ENCODE data around the gene SLK. TPM values are rescaled to one million over a fixed set of nuclear protein-coding genes. Genes with fewer than 3 reads are reported as not detected.

Gene SLK
- total RNA-seq, 1 experiment from 2014 or later = 71.9 TPM

DNA sequence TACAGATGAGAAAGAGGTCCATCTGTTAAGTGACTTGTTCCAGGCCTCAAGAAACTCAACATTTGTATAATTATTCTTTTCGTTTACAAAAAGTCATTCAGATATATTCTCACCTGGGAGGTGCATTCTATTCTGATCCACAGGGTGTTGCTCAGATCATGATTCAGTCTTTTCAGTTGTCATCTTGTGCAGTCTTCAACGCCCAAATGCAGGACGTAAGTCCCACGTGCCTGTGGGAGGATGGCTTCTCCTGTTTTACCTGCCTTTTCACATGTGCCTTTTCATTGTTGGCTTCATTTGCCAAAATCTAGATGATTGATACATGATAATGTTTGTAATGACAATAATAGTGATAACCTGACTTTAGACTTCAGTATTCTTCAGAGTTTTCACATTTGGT lies 46.5 kb downstream of the SLK start:
- TF ChIP-seq, protein P1, sequence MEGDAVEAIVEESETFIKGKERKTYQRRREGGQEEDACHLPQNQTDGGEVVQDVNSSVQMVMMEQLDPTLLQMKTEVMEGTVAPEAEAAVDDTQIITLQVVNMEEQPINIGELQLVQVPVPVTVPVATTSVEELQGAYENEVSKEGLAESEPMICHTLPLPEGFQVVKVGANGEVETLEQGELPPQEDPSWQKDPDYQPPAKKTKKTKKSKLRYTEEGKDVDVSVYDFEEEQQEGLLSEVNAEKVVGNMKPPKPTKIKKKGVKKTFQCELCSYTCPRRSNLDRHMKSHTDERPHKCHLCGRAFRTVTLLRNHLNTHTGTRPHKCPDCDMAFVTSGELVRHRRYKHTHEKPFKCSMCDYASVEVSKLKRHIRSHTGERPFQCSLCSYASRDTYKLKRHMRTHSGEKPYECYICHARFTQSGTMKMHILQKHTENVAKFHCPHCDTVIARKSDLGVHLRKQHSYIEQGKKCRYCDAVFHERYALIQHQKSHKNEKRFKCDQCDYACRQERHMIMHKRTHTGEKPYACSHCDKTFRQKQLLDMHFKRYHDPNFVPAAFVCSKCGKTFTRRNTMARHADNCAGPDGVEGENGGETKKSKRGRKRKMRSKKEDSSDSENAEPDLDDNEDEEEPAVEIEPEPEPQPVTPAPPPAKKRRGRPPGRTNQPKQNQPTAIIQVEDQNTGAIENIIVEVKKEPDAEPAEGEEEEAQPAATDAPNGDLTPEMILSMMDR (IDR thresholded peaks at IDR 0.05; ENCODE audit: unreplicated experiment) = no peak
- Mint-ChIP-seq H3K36me3 (ENCODE audit: insufficient read depth, unreplicated experiment) (peaks cover 49% of the 10 kb centered on the region), H3K4me3 (ENCODE audit: unreplicated experiment) (no peak overlapping the region), H3K27ac (ENCODE audit: low read depth, unreplicated experiment) (no peak overlapping the region), H3K4me1 (ENCODE audit: insufficient read depth, unreplicated experiment) (no peaks in the 10 kb centered on the region), H3K27me3 (ENCODE audit: insufficient read depth, unreplicated experiment) (no peaks in the 10 kb centered on the region), H3K9me3 (ENCODE audit: unreplicated experiment) (no peaks in the 10 kb centered on the region)
- intact Hi-C loops (cut with micrococcal nuclease) = loop anchor here (10.0 kb wide), 1 partner anchor 299 kb away; no protein-coding TSS in a partner anchor
- CTCF ChIA-PET = interaction anchor here (0.7 to 0.8 kb wide), 2 partner anchors 58 to 120 kb away, joined by 3 read pairs; no protein-coding TSS in a partner anchor
- no peak for DNase-seq (ENCODE audit: unreplicated experiment)
- no TSS peak for BruUV-seq (replicated peaks)
- POLR2A ChIA-PET = interaction anchor here (0.8 to 1.5 kb wide), 6 partner anchors 11 to 126 kb away, joined by 3 to 7 read pairs (median 3); no protein-coding TSS in a partner anchor

DNA sequence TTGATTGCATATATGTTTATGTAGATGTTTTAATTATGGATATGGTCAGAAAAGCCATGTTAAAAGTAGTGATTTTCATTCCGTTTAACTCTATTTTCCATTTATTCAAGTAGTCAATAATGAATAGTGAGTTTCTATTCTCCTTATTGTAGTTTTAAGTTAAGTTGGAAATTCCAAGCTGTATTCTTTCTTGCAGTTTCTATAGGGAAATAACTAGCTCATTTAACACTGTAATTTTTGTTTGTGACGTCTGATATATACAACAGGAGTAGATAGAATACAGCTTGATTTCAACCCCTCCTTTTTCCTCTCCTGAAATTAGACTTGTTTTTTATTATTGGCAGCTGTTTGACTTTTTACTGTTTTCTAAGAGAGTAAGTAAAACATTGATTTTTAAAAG lies 47.2 kb downstream of the SLK start:
- BruUV-seq (replicated peaks) = no TSS peak
- Mint-ChIP-seq H3K27me3 (ENCODE audit: insufficient read depth, unreplicated experiment) (no peaks in the 10 kb centered on the region), H3K27ac (ENCODE audit: low read depth, unreplicated experiment) (no peak overlapping the region), H3K36me3 (ENCODE audit: insufficient read depth, unreplicated experiment) (peaks cover 50% of the 10 kb centered on the region), H3K4me1 (ENCODE audit: insufficient read depth, unreplicated experiment) (no peaks in the 10 kb centered on the region), H3K9me3 (ENCODE audit: unreplicated experiment) (no peaks in the 10 kb centered on the region), H3K4me3 (ENCODE audit: unreplicated experiment) (no peak overlapping the region)
- ChIA-PET CTCF (interaction anchor here (0.8 kb wide), 1 partner anchor 58 kb away, joined by 3 read pairs; no protein-coding TSS in a partner anchor), POLR2A (interaction anchor here (0.8 to 1.0 kb wide), 3 partner anchors 12 to 121 kb away, joined by 3 read pairs; no protein-coding TSS in a partner anchor)
- intact Hi-C loops (cut with micrococcal nuclease) = loop anchor here (10.0 kb wide), 1 partner anchor 299 kb away; no protein-coding TSS in a partner anchor
- TF ChIP-seq, protein P1 (IDR thresholded peaks at IDR 0.05; ENCODE audit: unreplicated experiment) = no peak
- no peak for DNase-seq (ENCODE audit: unreplicated experiment)

- no peak for DNase-seq (ENCODE audit: unreplicated experiment)
- TF ChIP-seq, protein P1 (IDR thresholded peaks at IDR 0.05; ENCODE audit: unreplicated experiment) = no peak
- H3K27me3 Mint-ChIP-seq (ENCODE audit: insufficient read depth, unreplicated experiment) = no peaks in the 10 kb centered on the region
- intact Hi-C loops (cut with micrococcal nuclease) = loop anchor here (2.0 to 10.0 kb wide), 2 partner anchors 128 to 302 kb away; no protein-coding TSS in a partner anchor
- no TSS peak for BruUV-seq (replicated peaks)
- no peak overlapping the region for H3K27ac Mint-ChIP-seq (ENCODE audit: low read depth, unreplicated experiment)
- ChIA-PET POLR2A (interaction anchor here (1.2 to 2.9 kb wide), 5 partner anchors 11 to 99 kb away, joined by 3 to 15 read pairs (median 3); partner anchors contain the start of gene STN1), CTCF (no interaction called here)
- H3K36me3 Mint-ChIP-seq (ENCODE audit: insufficient read depth, unreplicated experiment) = peaks cover 72% of the 10 kb centered on the region
- no peaks in the 10 kb centered on the region for H3K9me3 Mint-ChIP-seq (ENCODE audit: unreplicated experiment)
- no peaks in the 10 kb centered on the region for H3K4me1 Mint-ChIP-seq (ENCODE audit: insufficient read depth, unreplicated experiment)
- H3K4me3 Mint-ChIP-seq (ENCODE audit: unreplicated experiment) = no peak overlapping the region
Measured at GRCh38 chr10:104016661-104017060, 49.7 kb downstream of the SLK start.

- POLR2A ChIA-PET = interaction anchor here (0.7 to 2.9 kb wide), 10 partner anchors 10 to 132 kb away, joined by 3 to 15 read pairs (median 5); partner anchors contain the start of genes SFR1 and STN1
- no peak overlapping the region for H3K27ac Mint-ChIP-seq (ENCODE audit: low read depth, unreplicated experiment)
- no peak overlapping the region for H3K4me3 Mint-ChIP-seq (ENCODE audit: unreplicated experiment)
- TF ChIP-seq, protein P1 (IDR thresholded peaks at IDR 0.05; ENCODE audit: unreplicated experiment) = no peak
- intact Hi-C loops (cut with micrococcal nuclease) = loop anchor here (10.0 kb wide), 1 partner anchor 304 kb away; no protein-coding TSS in a partner anchor
- BruUV-seq (replicated peaks) = no TSS peak
- H3K4me1 Mint-ChIP-seq (ENCODE audit: insufficient read depth, unreplicated experiment) = no peaks in the 10 kb centered on the region
- no peaks in the 10 kb centered on the region for H3K27me3 Mint-ChIP-seq (ENCODE audit: insufficient read depth, unreplicated experiment)
- CTCF ChIA-PET = interaction anchor here (0.6 to 1.7 kb wide), 4 partner anchors 103 to 294 kb away, joined by 3 to 10 read pairs (median 4); partner anchors contain the start of gene SFR1
- H3K9me3 Mint-ChIP-seq (ENCODE audit: unreplicated experiment) = no peaks in the 10 kb centered on the region
- peaks cover 81% of the 10 kb centered on the region for H3K36me3 Mint-ChIP-seq (ENCODE audit: insufficient read depth, unreplicated experiment)
- DNase-seq (ENCODE audit: unreplicated experiment) = no peak
Measured at GRCh38 chr10:104018471-104018870, 51.5 kb downstream of the SLK start.

All from MCF 10A (cell line).